ENCODE results near the gene TRAF4. TPM values are rescaled to one million over a fixed set of nuclear protein-coding genes. Genes with fewer than 3 reads are reported as not detected.
A peak's percentile ranks its signal among the peaks of the same experiment; 100 is the strongest.

Gene TRAF4
- total and polyA plus RNA-seq, 9 of the 15 experiments (the other 6 are each of a cell fraction or from before 2014, with no cell fraction given) = 2.4 to 147 (median 72.4) TPM

- TF ChIP-seq CSDE1 (IDR thresholded peaks at IDR 0.05) (no peak), RAD51 (IDR thresholded peaks at IDR 0.05; ENCODE audit: borderline replicate concordance, low read depth) (no peak), ZBTB33 (CRISPR knock-in tag; IDR thresholded peaks at IDR 0.05) (0 out of 2 replicates have a peak, but pooled peaks have one; percentile 5)
These were observed 26.1 kb upstream of the TRAF4 start, which contains the start of gene RAB34 (continued) for GRCh38 chr17:28717578-28718332.

DNA sequence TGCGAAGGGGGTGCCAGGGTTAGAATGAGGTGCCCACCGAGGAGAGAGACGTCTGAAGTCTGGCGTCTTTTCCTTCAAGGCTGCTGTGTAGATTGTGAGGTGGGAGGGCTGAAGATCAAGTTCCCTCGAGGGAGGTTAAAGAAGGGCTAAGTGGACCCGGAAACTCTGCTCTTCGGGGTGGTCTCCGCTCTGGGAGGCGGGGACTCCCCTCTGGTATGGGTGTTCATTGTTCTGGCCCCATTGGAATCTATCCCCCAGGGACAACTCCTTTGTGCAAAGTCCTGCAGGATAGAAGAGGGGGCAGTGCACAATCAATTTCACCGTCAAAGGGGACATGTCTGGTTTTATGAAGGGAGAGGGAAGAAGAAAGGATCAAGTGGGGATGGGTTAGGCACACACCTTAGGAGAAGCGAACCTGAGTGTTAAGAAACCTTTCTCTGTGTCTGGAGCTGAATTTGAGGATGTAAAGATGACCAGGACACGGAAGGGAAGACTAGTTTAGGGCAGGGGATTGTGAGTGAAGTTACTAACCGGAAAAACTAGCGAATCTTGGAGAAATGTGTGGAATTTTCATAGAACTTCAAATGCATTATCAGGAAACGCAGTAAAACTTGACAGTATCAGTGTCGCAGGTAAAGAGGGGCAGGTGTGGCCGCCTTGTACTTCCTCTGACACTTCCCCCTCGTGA lies 25.3 kb upstream of the TRAF4 start:
- intact Hi-C loops (cut with micrococcal nuclease) (loop anchor here (1.0 to 2.0 kb wide), 2 partner anchors 7 to 72 kb away; partner anchors contain the start of gene PROCA1), in situ Hi-C loops (cut with MboI) (no loop called here)
- FAIRE-seq (no peak), DNase-seq (ENCODE audit: extremely low read depth in 1 of 4, low spot score in 3 of 4) (no peak), ATAC-seq (no peak)
- H3K4me1 ChIP-seq (replicated peaks in 1 of 2; ENCODE audit: control insufficient read depth in 2 of 2, insufficient read depth in 2 of 2, low read length in 2 of 2) = peaks cover 28 to 36% of the 10 kb centered on the region in 2 experiments
- BruUV-seq (replicated peaks) = no TSS peak
- CTCF ChIA-PET (ENCODE audit: low intra/inter-chr PET ratio) = interaction anchor here (1.5 kb wide), 1 partner anchor 73 kb away, joined by 5 read pairs; no protein-coding TSS in a partner anchor
- 0 out of 5 replicates have a peak, but pooled peaks cover 0 to 11% of the 10 kb centered on the region in 2 experiments for H3K27me3 ChIP-seq (ENCODE audit: control insufficient read depth in 2 of 2, insufficient read depth in 2 of 2, low read length in 2 of 2)
- POLR2A ChIA-PET = interaction anchor here (1.2 to 1.3 kb wide), 2 partner anchors 17 to 180 kb away, joined by 9 to 11 read pairs; partner anchors contain the start of gene FLOT2
- H3K79me2 ChIP-seq (ENCODE audit: control insufficient read depth, insufficient read depth, low read length) = peaks cover 46% of the 10 kb centered on the region
- no peak overlapping the region; a peak in 1 of 4 replicates for H3K9ac ChIP-seq (ENCODE audit: insufficient read depth in 1 of 2, low read depth in 2 of 2, low read length in 2 of 2)
- TF ChIP-seq, protein P1, sequence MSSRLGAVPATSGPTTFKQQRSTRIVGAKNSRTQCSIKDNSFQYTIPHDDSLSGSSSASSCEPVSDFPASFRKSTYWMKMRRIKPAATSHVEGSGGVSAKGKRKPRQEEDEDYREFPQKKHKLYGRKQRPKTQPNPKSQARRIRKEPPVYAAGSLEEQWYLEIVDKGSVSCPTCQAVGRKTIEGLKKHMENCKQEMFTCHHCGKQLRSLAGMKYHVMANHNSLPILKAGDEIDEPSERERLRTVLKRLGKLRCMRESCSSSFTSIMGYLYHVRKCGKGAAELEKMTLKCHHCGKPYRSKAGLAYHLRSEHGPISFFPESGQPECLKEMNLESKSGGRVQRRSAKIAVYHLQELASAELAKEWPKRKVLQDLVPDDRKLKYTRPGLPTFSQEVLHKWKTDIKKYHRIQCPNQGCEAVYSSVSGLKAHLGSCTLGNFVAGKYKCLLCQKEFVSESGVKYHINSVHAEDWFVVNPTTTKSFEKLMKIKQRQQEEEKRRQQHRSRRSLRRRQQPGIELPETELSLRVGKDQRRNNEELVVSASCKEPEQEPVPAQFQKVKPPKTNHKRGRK (tag; IDR thresholded peaks at IDR 0.05) = peak; percentile 13; the same call in 1 of the 2 replicates
- TF ChIP-seq, protein P2, sequence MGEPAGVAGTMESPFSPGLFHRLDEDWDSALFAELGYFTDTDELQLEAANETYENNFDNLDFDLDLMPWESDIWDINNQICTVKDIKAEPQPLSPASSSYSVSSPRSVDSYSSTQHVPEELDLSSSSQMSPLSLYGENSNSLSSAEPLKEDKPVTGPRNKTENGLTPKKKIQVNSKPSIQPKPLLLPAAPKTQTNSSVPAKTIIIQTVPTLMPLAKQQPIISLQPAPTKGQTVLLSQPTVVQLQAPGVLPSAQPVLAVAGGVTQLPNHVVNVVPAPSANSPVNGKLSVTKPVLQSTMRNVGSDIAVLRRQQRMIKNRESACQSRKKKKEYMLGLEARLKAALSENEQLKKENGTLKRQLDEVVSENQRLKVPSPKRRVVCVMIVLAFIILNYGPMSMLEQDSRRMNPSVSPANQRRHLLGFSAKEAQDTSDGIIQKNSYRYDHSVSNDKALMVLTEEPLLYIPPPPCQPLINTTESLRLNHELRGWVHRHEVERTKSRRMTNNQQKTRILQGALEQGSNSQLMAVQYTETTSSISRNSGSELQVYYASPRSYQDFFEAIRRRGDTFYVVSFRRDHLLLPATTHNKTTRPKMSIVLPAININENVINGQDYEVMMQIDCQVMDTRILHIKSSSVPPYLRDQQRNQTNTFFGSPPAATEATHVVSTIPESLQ (CRISPR knock-in tag; IDR thresholded peaks at IDR 0.05) = no peak
- H3K36me3 ChIP-seq (ENCODE audit: control insufficient read depth, insufficient read depth, low read length) = peaks cover 34% of the 10 kb centered on the region
- 73% methylated on average over 18 of the region's 18 CpGs for WGBS (ENCODE audit: insufficient coverage, low coverage, missing lambda C conversion rate)
- H3K9me1 ChIP-seq (ENCODE audit: control insufficient read depth, insufficient read depth, low read length) = no peaks in the 10 kb centered on the region
- peak overlapping the region; percentile 96; the same call in 1 of the 2 replicates for H3K4me2 ChIP-seq (ENCODE audit: insufficient read depth, low read length)
- no peak overlapping the region for H2AFZ ChIP-seq (ENCODE audit: low read depth, low read length)
- no peak overlapping the region for H3K27ac ChIP-seq (ENCODE audit: extremely low read depth, low read depth, low read length)
- H3K9me3 ChIP-seq (replicated peaks; ENCODE audit: control insufficient read depth, insufficient read depth, low read depth, low read length) = no peaks in the 10 kb centered on the region
- peaks cover 30% of the 10 kb centered on the region for H4K20me1 ChIP-seq (replicated peaks; ENCODE audit: control insufficient read depth, insufficient read depth, low read length)
- H3K4me3 ChIP-seq = no peak overlapping the region

Data from K562 (cell line).